Neural cell (in vitro differentiated cells): ENCODE measurements around the gene SLC26A3.

Source experiments
- EP300 ChIP-seq: fragments of 450-650 bp; conservative IDR thresholded peaks from 2 replicates; pipeline ENCODE4 v1.6.1; 2014; ENCODE audit warnings: antibody characterized with exemption, mild to moderate bottlenecking, moderate library complexity; ENCODE audit not compliant: poor library complexity, severe bottlenecking
- EZH2 ChIP-seq: fragments of 200-600, 300-800 bp; shearing (Covaris generic), sonication (generic); IDR thresholded peaks from 2 replicates; pipeline ENCODE4 v1.6.1; 2014; ENCODE audit warnings: antibody characterized with exemption, low read length, borderline replicate concordance, mild to moderate bottlenecking; ENCODE audit not compliant: insufficient read depth, poor library complexity, severe bottlenecking
- POLR2AphosphoS5 ChIP-seq: IDR thresholded peaks from 2 replicates; pipeline ENCODE4 v1.6.1; 2012
- RAD21 ChIP-seq: fragments of 450-650 bp; conservative IDR thresholded peaks from 2 replicates; pipeline ENCODE4 v1.6.1; 2014; ENCODE audit warnings: antibody characterized with exemption, mild to moderate bottlenecking, moderate library complexity
- SMC3 ChIP-seq: fragments of 450-650 bp; conservative IDR thresholded peaks from 2 replicates; pipeline ENCODE4 v1.6.1; 2014; ENCODE audit warnings: antibody characterized with exemption, mild to moderate bottlenecking, moderate library complexity; ENCODE audit not compliant: poor library complexity
- TAF1 ChIP-seq: IDR thresholded peaks from 2 replicates; pipeline ENCODE4 v1.6.1; 2012; ENCODE audit warnings: low read depth
- TF ChIP-seq, protein P1 (sequence below): fragments of 450-650 bp; IDR thresholded peaks from 2 replicates; pipeline ENCODE4 v1.5.1; 2014; ENCODE audit warnings: antibody characterized with exemption, mild to moderate bottlenecking, moderate library complexity; ENCODE audit not compliant: poor library complexity, severe bottlenecking
- TF ChIP-seq, protein P2 (sequence below): IDR thresholded peaks from 2 replicates; pipeline ENCODE4 v1.6.1; 2012; ENCODE audit warnings: borderline replicate concordance

DNA sequence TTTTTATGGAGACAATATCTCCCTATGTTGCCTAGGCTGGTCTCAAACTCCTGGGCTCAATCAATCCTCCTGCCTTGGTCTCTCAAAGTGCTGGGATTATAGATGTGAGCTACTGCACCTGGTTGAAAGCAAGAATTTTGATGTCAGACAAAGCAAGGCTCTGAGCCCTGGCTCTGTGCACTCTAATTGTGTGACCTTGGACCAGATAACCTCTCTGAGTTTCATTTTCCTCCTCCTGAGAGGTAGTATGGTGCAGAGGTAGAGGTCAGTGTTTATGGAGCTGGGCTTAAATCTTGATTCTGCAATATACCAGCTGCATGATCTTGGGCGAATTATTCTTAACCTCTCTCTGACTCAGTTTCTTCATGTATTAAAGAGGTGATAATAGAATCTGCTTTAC lies 31.4 kb upstream of the SLC26A3 start:
- TF ChIP-seq RAD21, result no peak
- no peak for TF ChIP-seq EP300
- TF ChIP-seq SMC3, result no peak
- TF ChIP-seq, protein P1, sequence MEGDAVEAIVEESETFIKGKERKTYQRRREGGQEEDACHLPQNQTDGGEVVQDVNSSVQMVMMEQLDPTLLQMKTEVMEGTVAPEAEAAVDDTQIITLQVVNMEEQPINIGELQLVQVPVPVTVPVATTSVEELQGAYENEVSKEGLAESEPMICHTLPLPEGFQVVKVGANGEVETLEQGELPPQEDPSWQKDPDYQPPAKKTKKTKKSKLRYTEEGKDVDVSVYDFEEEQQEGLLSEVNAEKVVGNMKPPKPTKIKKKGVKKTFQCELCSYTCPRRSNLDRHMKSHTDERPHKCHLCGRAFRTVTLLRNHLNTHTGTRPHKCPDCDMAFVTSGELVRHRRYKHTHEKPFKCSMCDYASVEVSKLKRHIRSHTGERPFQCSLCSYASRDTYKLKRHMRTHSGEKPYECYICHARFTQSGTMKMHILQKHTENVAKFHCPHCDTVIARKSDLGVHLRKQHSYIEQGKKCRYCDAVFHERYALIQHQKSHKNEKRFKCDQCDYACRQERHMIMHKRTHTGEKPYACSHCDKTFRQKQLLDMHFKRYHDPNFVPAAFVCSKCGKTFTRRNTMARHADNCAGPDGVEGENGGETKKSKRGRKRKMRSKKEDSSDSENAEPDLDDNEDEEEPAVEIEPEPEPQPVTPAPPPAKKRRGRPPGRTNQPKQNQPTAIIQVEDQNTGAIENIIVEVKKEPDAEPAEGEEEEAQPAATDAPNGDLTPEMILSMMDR, result no peak
- TF ChIP-seq EZH2, result no peak
- no peak for TF ChIP-seq POLR2AphosphoS5
- no peak for TF ChIP-seq TAF1
- TF ChIP-seq, protein P2, sequence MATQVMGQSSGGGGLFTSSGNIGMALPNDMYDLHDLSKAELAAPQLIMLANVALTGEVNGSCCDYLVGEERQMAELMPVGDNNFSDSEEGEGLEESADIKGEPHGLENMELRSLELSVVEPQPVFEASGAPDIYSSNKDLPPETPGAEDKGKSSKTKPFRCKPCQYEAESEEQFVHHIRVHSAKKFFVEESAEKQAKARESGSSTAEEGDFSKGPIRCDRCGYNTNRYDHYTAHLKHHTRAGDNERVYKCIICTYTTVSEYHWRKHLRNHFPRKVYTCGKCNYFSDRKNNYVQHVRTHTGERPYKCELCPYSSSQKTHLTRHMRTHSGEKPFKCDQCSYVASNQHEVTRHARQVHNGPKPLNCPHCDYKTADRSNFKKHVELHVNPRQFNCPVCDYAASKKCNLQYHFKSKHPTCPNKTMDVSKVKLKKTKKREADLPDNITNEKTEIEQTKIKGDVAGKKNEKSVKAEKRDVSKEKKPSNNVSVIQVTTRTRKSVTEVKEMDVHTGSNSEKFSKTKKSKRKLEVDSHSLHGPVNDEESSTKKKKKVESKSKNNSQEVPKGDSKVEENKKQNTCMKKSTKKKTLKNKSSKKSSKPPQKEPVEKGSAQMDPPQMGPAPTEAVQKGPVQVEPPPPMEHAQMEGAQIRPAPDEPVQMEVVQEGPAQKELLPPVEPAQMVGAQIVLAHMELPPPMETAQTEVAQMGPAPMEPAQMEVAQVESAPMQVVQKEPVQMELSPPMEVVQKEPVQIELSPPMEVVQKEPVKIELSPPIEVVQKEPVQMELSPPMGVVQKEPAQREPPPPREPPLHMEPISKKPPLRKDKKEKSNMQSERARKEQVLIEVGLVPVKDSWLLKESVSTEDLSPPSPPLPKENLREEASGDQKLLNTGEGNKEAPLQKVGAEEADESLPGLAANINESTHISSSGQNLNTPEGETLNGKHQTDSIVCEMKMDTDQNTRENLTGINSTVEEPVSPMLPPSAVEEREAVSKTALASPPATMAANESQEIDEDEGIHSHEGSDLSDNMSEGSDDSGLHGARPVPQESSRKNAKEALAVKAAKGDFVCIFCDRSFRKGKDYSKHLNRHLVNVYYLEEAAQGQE, result no peak
